GM08714 (cell line): Measurements from ENCODE around the gene SND1.

Source experiments
- H3K4me3 ChIP-seq: fragments of 200-500 bp; sonication (Bioruptor generic); 2 replicates; pipeline ENCODE4 v1.5.1; 2014; ENCODE audit warnings: mild to moderate bottlenecking, low read length, inconsistent platforms
- ZNF274 ChIP-seq: IDR thresholded peaks from 2 replicates; pipeline ENCODE4 v1.6.1; 2012; ENCODE audit warnings: mild to moderate bottlenecking, low read depth, low read length

SND1 gene

GRCh38 chr7:127983804-127984332, 331.9 kb downstream of the SND1 start:
- H3K4me3 ChIP-seq = no peak overlapping the region
- TF ChIP-seq ZNF274 = no peak

DNA sequence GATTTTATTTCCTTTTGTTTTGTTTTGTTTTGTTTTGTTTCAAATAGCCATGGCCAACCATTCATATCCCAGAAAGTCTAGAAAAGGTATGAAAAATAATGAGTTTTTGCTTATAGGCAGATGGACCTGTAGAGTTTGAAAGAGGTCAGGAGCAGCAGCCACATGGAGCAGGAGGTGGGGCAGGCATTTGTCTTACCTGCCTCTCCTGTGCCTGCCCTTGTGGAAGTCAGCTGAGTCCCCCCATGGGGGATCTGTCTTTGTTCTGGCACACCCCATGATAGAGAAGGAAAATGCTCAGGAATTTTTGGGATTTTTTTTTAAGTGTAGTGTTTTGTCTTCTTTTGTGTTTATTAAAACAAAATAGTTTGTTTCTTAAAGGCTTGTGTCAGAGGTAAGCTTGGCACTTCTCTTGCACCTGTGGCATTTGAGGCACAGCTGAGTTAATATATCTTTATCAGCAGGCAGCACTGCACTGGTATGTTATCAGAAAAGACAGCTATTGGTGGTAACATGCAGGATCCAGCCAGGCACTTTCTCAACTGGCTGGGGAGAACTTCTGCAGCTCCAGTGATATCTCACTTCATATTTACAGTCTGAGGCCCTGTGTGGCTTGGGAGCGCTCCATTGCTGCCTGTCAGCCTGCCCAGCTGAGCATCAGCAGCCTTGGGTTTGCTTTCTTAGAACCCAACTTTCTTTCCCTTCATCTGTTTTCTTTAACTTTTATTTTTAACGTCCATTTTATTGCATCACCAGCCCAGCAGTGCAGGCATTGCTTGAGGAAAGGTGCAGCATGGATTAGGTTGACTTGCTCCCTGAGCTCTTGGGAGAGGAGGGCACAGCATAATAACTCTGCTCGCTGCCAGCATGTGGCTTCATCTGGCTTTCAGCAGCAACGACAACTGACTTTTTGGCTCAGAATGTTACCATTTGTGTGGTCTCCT, 334.9 kb downstream of the SND1 start:
- H3K4me3 ChIP-seq = no peak overlapping the region
- TF ChIP-seq ZNF274 = no peak

DNA sequence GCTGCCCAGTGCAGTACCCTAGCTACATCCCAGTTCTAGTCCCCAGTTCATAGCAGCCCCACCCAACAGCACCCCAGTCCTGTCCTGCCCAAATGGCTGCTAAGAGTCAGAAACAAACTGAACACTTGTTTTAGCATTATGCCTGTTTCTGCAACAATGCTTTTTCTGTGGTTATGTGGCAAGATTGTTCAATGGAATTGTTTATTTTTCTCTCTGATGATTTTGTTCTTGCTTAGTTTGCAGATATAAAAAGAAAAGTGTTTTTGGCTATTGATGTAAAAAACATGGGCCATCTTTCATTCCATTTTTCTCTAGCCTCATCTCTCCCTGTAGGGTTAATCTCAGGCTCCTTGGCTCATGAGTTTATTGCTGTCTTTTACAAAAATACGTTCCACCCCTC, 336.8 kb downstream of the SND1 start:
- TF ChIP-seq ZNF274 = no peak
- H3K4me3 ChIP-seq = no peak overlapping the region

GRCh38 chr7:127993317-127993716, 341.3 kb downstream of the SND1 start:
- no peak overlapping the region for H3K4me3 ChIP-seq
- no peak for TF ChIP-seq ZNF274

DNA sequence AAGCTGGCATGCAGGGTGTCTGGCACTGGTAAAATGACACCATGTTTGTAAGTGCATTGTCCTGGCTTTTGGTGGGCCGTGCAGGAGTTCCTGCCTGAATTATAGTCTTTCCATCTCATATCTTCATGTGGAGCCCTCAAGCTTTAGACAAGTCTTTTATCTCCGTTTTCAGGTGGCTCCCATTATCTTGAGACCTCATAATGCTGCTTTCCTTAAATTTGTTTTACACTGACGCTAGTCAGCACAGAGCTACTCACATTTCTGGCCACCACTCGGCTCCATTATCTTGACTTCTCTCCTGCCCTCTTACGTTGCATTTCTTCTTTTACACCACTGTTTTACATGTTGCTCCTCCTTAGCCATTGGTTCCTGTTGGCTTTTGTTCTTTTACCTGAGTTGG, 342.0 kb downstream of the SND1 start:
- no peak overlapping the region for H3K4me3 ChIP-seq
- no peak for TF ChIP-seq ZNF274

GRCh38 chr7:127995156-127995880, 343.3 kb downstream of the SND1 start:
- TF ChIP-seq ZNF274 = no peak
- no peak overlapping the region for H3K4me3 ChIP-seq

DNA sequence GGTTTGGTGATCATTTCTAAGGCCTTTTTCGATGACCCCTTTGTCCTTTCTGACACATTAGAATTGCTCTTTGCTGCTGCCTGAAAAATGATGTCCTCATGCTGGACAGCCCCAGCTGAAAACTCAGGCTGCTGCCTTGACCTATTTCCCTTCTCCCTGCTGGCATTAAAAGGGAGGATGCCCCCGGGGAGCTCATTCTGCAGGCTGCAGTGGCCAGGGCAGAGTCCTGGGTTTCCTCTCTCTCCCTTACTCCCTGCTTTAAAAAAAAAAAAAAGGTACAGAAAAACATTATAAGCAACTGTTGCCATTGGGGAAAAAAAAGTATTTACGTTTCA, 343.9 kb downstream of the SND1 start:
- no peak overlapping the region for H3K4me3 ChIP-seq
- TF ChIP-seq ZNF274 = no peak

GRCh38 chr7:127996253-127997071, 344.5 kb downstream of the SND1 start:
- H3K4me3 ChIP-seq = no peak overlapping the region
- TF ChIP-seq ZNF274 = no peak

- H3K4me3 ChIP-seq = no peak overlapping the region
- TF ChIP-seq ZNF274 = no peak
Measured at GRCh38 chr7:127997226-127997922, 345.4 kb downstream of the SND1 start.

- no peak overlapping the region for H3K4me3 ChIP-seq
- no peak for TF ChIP-seq ZNF274
Measured at GRCh38 chr7:127998671-127999070, 346.7 kb downstream of the SND1 start.

- TF ChIP-seq ZNF274 = no peak
- H3K4me3 ChIP-seq = no peak overlapping the region
Measured at GRCh38 chr7:128000048-128000447, 348.1 kb downstream of the SND1 start.

GRCh38 chr7:128000854-128001265, 348.9 kb downstream of the SND1 start:
- no peak for TF ChIP-seq ZNF274
- no peak overlapping the region for H3K4me3 ChIP-seq

- no peak overlapping the region for H3K4me3 ChIP-seq
- TF ChIP-seq ZNF274 = no peak
Measured at GRCh38 chr7:128003167-128003566, 351.2 kb downstream of the SND1 start.
